Gastrocnemius medialis (tissue), 4 donors: ENCODE data around the gene SERPINE1. TPM values are rescaled to one million over a fixed set of nuclear protein-coding genes. Genes with fewer than 3 reads are reported as not detected.

ENCODE experiments used
- ATAC-seq, 2 donors: fragments of 150-250 bp; one replicate each; pipeline ENCODE4 v1.9.1; 2016
- DNase-seq, 2 donors: peaks; one replicate each; pipeline ENCODE4 v3.0.0-alpha.2; 2019
- H3K27ac ChIP-seq, 4 donors: fragments of 200-600 bp; sonication (generic); 1 replicate in 1 of 4; 2 replicates in 3 of 4; pipeline ENCODE4 v1.5.1; 2016 to 2018; ENCODE audit warnings: mild to moderate bottlenecking in 2 of 4, moderate library complexity in 1 of 4
- H3K27me3 ChIP-seq, 3 donors: fragments of 200-600 bp; sonication (generic) in 2 of 3; 1 replicate in 1 of 3; 2 replicates in 2 of 3; pipeline versions ENCODE4 v1.5.1 to v1.6.0; 2016 to 2019; ENCODE audit warnings: mild to moderate bottlenecking in 1 of 3, moderate library complexity in 1 of 3
- H3K36me3 ChIP-seq, 2 donors: fragments of 200-600 bp; sonication (generic) in 1 of 2; one replicate each; pipeline ENCODE4 v1.5.1; 2017 to 2018
- H3K4me1 ChIP-seq, 2 donors: fragments of 200-600 bp; sonication (generic) in 1 of 2; one replicate each; pipeline ENCODE4 v1.5.1; 2016 to 2017; ENCODE audit warnings: mild to moderate bottlenecking in 2 of 2
- H3K4me3 ChIP-seq, 4 donors: fragments of 200-600 bp; sonication (generic) in 3 of 4; 1 replicate in 1 of 4; 2 replicates in 3 of 4; pipeline ENCODE4 v1.5.1; 2016 to 2019; ENCODE audit warnings: mild to moderate bottlenecking in 2 of 4
- H3K9me3 ChIP-seq, 3 donors: fragments of 200-600 bp; sonication (generic) in 2 of 3; 1 replicate in 1 of 3; 2 replicates in 2 of 3; pipeline ENCODE4 v1.5.1; 2016 to 2019
- CTCF ChIP-seq, 5 experiments: fragments of 450-650 bp in 3 of 5; fragments of 200-600 bp in 2 of 5; sonication (generic) in 2 of 5; IDR thresholded peaks in 4 of 5; conservative IDR thresholded peaks in 1 of 5; 1 replicate in 4 of 5; 2 replicates in 1 of 5; pipeline ENCODE4 v1.5.1; 2016 to 2019; ENCODE audit warnings: antibody characterized with exemption in 5 of 5, mild to moderate bottlenecking in 3 of 5, moderate library complexity in 3 of 5
- POLR2A ChIP-seq, 2 donors: fragments of 450-650 bp; IDR thresholded peaks; one replicate each; pipeline ENCODE4 v1.6.1; 2017; ENCODE audit warnings: antibody characterized with exemption in 2 of 2, mild to moderate bottlenecking in 2 of 2, moderate library complexity in 2 of 2
- in situ Hi-C, 4 donors: fragments of 200-750 bp; cut with MboI; loops; one replicate each; pipeline versions ENCODE4 v1.15.0 to v1.8.0; 2017; ENCODE audit warnings: low sequenced_read_pairs in 4 of 4
- intact Hi-C: fragments of 100-400 bp; cut with DNase I; formaldehyde crosslinking; loops from one replicate; pipeline ENCODE4 v1.15.1; 2023; ENCODE audit warnings: low total_unique reads
- total RNA-seq, 4 donors: library from RNA; depleted of rRNA; stranded (reverse); fragments of >200 nt; gene quantifications; one replicate each; pipeline versions ENCODE4 v1.1.0 to v1.2.3, GENCODE V29; 2016

The SERPINE1 gene
- total RNA-seq, 4 donors from 2014 or later = 5.9 to 21.7 (median 12.3) TPM

DNA sequence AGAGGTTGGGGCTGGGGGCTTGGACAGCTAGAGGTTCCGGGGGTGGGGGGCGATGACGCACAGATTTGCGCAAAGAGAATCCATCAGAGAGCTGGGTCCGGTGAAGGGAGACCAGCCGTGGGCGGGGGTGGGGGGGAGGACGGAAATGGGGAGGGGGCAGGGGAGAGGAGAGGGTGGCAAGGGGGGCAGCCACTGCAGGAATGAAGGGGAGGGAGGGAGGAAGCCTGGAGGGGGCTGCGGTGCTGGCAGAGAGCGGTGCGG is 39.7 kb downstream of the SERPINE1 start:
- Histone ChIP-seq H3K9me3 (no peaks in the 10 kb centered on the region), H3K4me3 (no peak overlapping the region), H3K27me3 (peaks cover 85 to 97% (median 93%) of the 10 kb centered on the region in 3 donors), H3K36me3 (no peaks in the 10 kb centered on the region), H3K4me1 (peaks cover 18 to 27% of the 10 kb centered on the region in 2 donors), H3K27ac (no peak overlapping the region)
- ATAC-seq (no peak), DNase-seq (no peak)
- intact Hi-C loops = no loop called here
- no peak for TF ChIP-seq CTCF (IDR thresholded peaks at IDR 0.05 in 4 of 5, conservative IDR thresholded peaks at IDR 0.05 in 1 of 5)
- no peak for TF ChIP-seq POLR2A (IDR thresholded peaks at IDR 0.05)
- in situ Hi-C loops = no loop called here

- no peak for ATAC-seq
- TF ChIP-seq CTCF (IDR thresholded peaks at IDR 0.05 in 4 of 5, conservative IDR thresholded peaks at IDR 0.05 in 1 of 5) = no peak
- TF ChIP-seq POLR2A (IDR thresholded peaks at IDR 0.05) = no peak
- intact Hi-C loops = no loop called here
- in situ Hi-C loops = no loop called here
- Histone ChIP-seq H3K4me1 (peaks cover 18 to 29% of the 10 kb centered on the region in 2 donors), H3K27ac (no peak overlapping the region), H3K4me3 (no peak overlapping the region), H3K36me3 (no peaks in the 10 kb centered on the region), H3K9me3 (no peaks in the 10 kb centered on the region), H3K27me3 (peaks cover 85 to 98% (median 94%) of the 10 kb centered on the region in 3 donors)
- no peak for DNase-seq
Observed at GRCh38 chr7:101166909-101167644, 40.2 kb downstream of the SERPINE1 start.

- Histone ChIP-seq H3K27me3 (peaks cover 87 to 99% (median 95%) of the 10 kb centered on the region in 3 donors), H3K4me3 (no peak overlapping the region), H3K9me3 (no peaks in the 10 kb centered on the region), H3K4me1 (peaks cover 18 to 35% of the 10 kb centered on the region in 2 donors), H3K27ac (no peak overlapping the region), H3K36me3 (no peaks in the 10 kb centered on the region)
- in situ Hi-C loops (no loop called here), intact Hi-C loops (no loop called here)
- DNase-seq (no peak), ATAC-seq (no peak)
- no peak for TF ChIP-seq CTCF (IDR thresholded peaks at IDR 0.05 in 4 of 5, conservative IDR thresholded peaks at IDR 0.05 in 1 of 5)
- TF ChIP-seq POLR2A (IDR thresholded peaks at IDR 0.05) = no peak
Observed at GRCh38 chr7:101167645-101168411, 40.9 kb downstream of the SERPINE1 start.

GRCh38 chr7:101168412-101169049 is 41.6 kb downstream of the SERPINE1 start:
- no peak for TF ChIP-seq POLR2A (IDR thresholded peaks at IDR 0.05)
- TF ChIP-seq CTCF (IDR thresholded peaks at IDR 0.05 in 4 of 5, conservative IDR thresholded peaks at IDR 0.05 in 1 of 5) = no peak
- H3K27me3 ChIP-seq = peaks cover 92 to 99% (median 99%) of the 10 kb centered on the region in 3 donors
- no peaks in the 10 kb centered on the region for H3K36me3 ChIP-seq
- in situ Hi-C loops (no loop called here), intact Hi-C loops (no loop called here)
- ATAC-seq (no peak), DNase-seq (no peak)
- H3K4me3 ChIP-seq = no peak overlapping the region
- H3K4me1 ChIP-seq = peaks cover 22 to 42% of the 10 kb centered on the region in 2 donors
- no peaks in the 10 kb centered on the region for H3K9me3 ChIP-seq
- H3K27ac ChIP-seq = no peak overlapping the region
